ENCODE data around the gene SFI1. TPM values are rescaled to one million over a fixed set of nuclear protein-coding genes. Genes with fewer than 3 reads are reported as not detected.

Gene SFI1
- total and polyA plus RNA-seq, 2 donors (not counting 1 experiment from before 2014, with no cell fraction given): 80.2 to 182 TPM

DNA sequence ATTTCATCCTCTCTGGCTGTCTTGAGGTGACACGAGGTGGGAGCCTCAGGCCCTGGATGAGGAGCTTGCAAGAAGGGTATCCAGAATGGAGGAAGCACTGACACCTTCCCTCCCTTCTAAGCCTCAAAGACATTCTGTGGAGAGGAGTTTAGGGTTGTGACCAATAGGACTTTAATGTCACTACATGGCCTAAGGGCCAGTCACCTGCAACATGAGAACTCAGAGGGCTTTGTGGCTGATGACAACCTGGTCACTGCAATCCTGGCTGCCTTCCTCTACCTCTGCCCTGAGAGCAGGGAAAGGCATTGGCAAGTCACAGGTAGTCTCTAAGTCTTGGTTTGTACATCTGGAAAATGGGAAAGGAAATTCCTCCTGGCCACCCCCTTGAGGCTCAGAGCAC lies 132.0 kb downstream of the SFI1 start:
- ChIA-PET CTCF (interaction anchor here (1.8 kb wide), 1 partner anchor 9 kb away, joined by 8 read pairs; no protein-coding TSS in a partner anchor), POLR2A (no interaction called here)
- H3K4me2 ChIP-seq (replicated peaks; ENCODE audit: low read depth, low read length, poor library complexity, severe bottlenecking): no peak overlapping the region
- H3K27ac ChIP-seq (ENCODE audit: low read length in 2 of 2): peak overlapping the region in 1 of 2 donors; percentile 50
- H3K36me3 ChIP-seq (replicated peaks in 1 of 2; ENCODE audit: control extremely low read depth in 1 of 2, control insufficient read depth in 1 of 2, extremely low read depth in 1 of 2, insufficient read depth in 2 of 2, low read length in 1 of 2): peaks cover 0 to 19% of the 10 kb centered on the region in 2 experiments
- no peak overlapping the region for H3K4me3 ChIP-seq (ENCODE audit: control extremely low read depth in 1 of 5, extremely low read depth in 1 of 5, insufficient read depth in 1 of 5, low read depth in 2 of 5, low read length in 4 of 5)
- TF ChIP-seq CTCF (IDR thresholded peaks at IDR 0.05) (no peak), EZH2 (IDR thresholded peaks at IDR 0.05; ENCODE audit: borderline replicate concordance, insufficient read depth, low read depth, low read length, poor library complexity, severe bottlenecking) (no peak)
- intact Hi-C loops (cut with micrococcal nuclease): no loop called here
- no peak overlapping the region for H3K9ac ChIP-seq (ENCODE audit: low read length)
- H4K20me1 ChIP-seq (ENCODE audit: control insufficient read depth, insufficient read depth, low read length, poor library complexity, severe bottlenecking): peaks cover 44% of the 10 kb centered on the region
- no CpG with 5 or more reads among the region's 1 CpG for WGBS (ENCODE audit: insufficient coverage)
- H3K4me3 Mint-ChIP-seq: peak overlapping the region; percentile 92
- H3K27me3 Mint-ChIP-seq: no peaks in the 10 kb centered on the region
- DNase-seq (no peak), ATAC-seq (ENCODE audit: low read depth) (no peak)
- peaks cover 57% of the 10 kb centered on the region for H3K4me1 Mint-ChIP-seq
- peaks cover 23 to 49% of the 10 kb centered on the region in 2 donors for H3K4me1 ChIP-seq (ENCODE audit: control insufficient read depth in 2 of 2, insufficient read depth in 2 of 2, low read length in 2 of 2)
- no peaks in the 10 kb centered on the region for H3K27me3 ChIP-seq (replicated peaks in 1 of 4; ENCODE audit: control extremely low read depth in 1 of 4, control insufficient read depth in 3 of 4, insufficient read depth in 4 of 4, low read length in 3 of 4)
- H3K79me2 ChIP-seq (ENCODE audit: control insufficient read depth, insufficient read depth, low read length): peaks cover 65% of the 10 kb centered on the region
- H3K27ac Mint-ChIP-seq: peak overlapping the region; percentile 72
- H3K9me3 ChIP-seq (ENCODE audit: control extremely low read depth in 1 of 3, control insufficient read depth in 2 of 3, insufficient read depth in 1 of 3, low read length in 2 of 3): no peaks in the 10 kb centered on the region
- no peak overlapping the region for H2AFZ ChIP-seq (ENCODE audit: insufficient read depth, low read depth, low read length, poor library complexity, severe bottlenecking)
- H3K9me3 Mint-ChIP-seq (ENCODE audit: insufficient read depth): no peaks in the 10 kb centered on the region

GRCh38 chr22:31628969-31629708 lies 132.8 kb downstream of the SFI1 start:
- Histone ChIP-seq H3K36me3 (replicated peaks in 1 of 2; ENCODE audit: control extremely low read depth in 1 of 2, control insufficient read depth in 1 of 2, extremely low read depth in 1 of 2, insufficient read depth in 2 of 2, low read length in 1 of 2) (peaks cover 0 to 17% of the 10 kb centered on the region in 2 experiments), H4K20me1 (ENCODE audit: control insufficient read depth, insufficient read depth, low read length, poor library complexity, severe bottlenecking) (peaks cover 40% of the 10 kb centered on the region), H3K79me2 (ENCODE audit: control insufficient read depth, insufficient read depth, low read length) (peaks cover 65% of the 10 kb centered on the region), H3K4me1 (ENCODE audit: control insufficient read depth in 2 of 2, insufficient read depth in 2 of 2, low read length in 2 of 2) (peaks cover 23 to 55% of the 10 kb centered on the region in 2 donors), H3K27ac (ENCODE audit: low read length in 2 of 2) (peak overlapping the region; percentile 95 to 98), H3K27me3 (replicated peaks in 1 of 4; ENCODE audit: control extremely low read depth in 1 of 4, control insufficient read depth in 3 of 4, insufficient read depth in 4 of 4, low read length in 3 of 4) (no peaks in the 10 kb centered on the region), H3K4me2 (replicated peaks; ENCODE audit: low read depth, low read length, poor library complexity, severe bottlenecking) (peak overlapping the region; percentile 79), H3K4me3 (ENCODE audit: control extremely low read depth in 1 of 5, extremely low read depth in 1 of 5, insufficient read depth in 1 of 5, low read depth in 2 of 5, low read length in 4 of 5) (peak overlapping the region in 3 of 5 experiments; percentile 64 to 79 (median 68)), H2AFZ (ENCODE audit: insufficient read depth, low read depth, low read length, poor library complexity, severe bottlenecking) (no peak overlapping the region), H3K9me3 (ENCODE audit: control extremely low read depth in 1 of 3, control insufficient read depth in 2 of 3, insufficient read depth in 1 of 3, low read length in 2 of 3) (no peaks in the 10 kb centered on the region), H3K9ac (ENCODE audit: low read length) (peak overlapping the region; percentile 76)
- ATAC-seq (ENCODE audit: low read depth) (no peak), DNase-seq (peak; percentile 37)
- TF ChIP-seq CTCF (IDR thresholded peaks at IDR 0.05): no peak
- no peak for TF ChIP-seq EZH2 (IDR thresholded peaks at IDR 0.05; ENCODE audit: borderline replicate concordance, insufficient read depth, low read depth, low read length, poor library complexity, severe bottlenecking)
- H3K27ac Mint-ChIP-seq: peak overlapping the region; percentile 72
- H3K4me3 Mint-ChIP-seq: peak overlapping the region; percentile 92
- WGBS (ENCODE audit: insufficient coverage): 89% methylated on average over 13 of the region's 17 CpGs
- POLR2A ChIA-PET: interaction anchor here (0.7 to 3.2 kb wide), 3 partner anchors 25 to 48 kb away, joined by 3 to 13 read pairs (median 5); partner anchors contain the start of gene PISD
- intact Hi-C loops (cut with micrococcal nuclease): no loop called here
- no peaks in the 10 kb centered on the region for H3K27me3 Mint-ChIP-seq
- H3K9me3 Mint-ChIP-seq (ENCODE audit: insufficient read depth): no peaks in the 10 kb centered on the region
- H3K4me1 Mint-ChIP-seq: peaks cover 62% of the 10 kb centered on the region
- CTCF ChIA-PET: interaction anchor here (1.2 to 7.8 kb wide), 5 partner anchors 9 to 178 kb away, joined by 7 to 88 read pairs (median 9); partner anchors contain the start of gene PISD

All from B cell (primary cell).